Stomach smooth muscle (tissue), 2 donors: ENCODE results near the gene SENP3.
A peak's percentile ranks its signal among the peaks of the same experiment; 100 is the strongest.
"Not testable (repeated sequence)": the region's sequence is repeated elsewhere in the genome, so short reads cannot be mapped to it uniquely, and the experiment has no call there.

Source experiments
- H3K27ac ChIP-seq: one replicate; pipeline ENCODE4 v1.7.0; 2013; ENCODE audit warnings: mild to moderate bottlenecking, low read length, inconsistent platforms
- H3K27me3 ChIP-seq, 2 donors: one replicate each; pipeline ENCODE4 v1.7.0; 2013; ENCODE audit warnings: low read length in 2 of 2; ENCODE audit not compliant: insufficient read depth in 2 of 2, control insufficient read depth in 1 of 2
- H3K36me3 ChIP-seq, 2 donors: one replicate each; pipeline ENCODE4 v1.7.0; 2013; ENCODE audit warnings: low read length in 2 of 2; ENCODE audit not compliant: control insufficient read depth in 2 of 2, insufficient read depth in 2 of 2
- H3K4me1 ChIP-seq: one replicate; pipeline ENCODE4 v1.7.0; 2013; ENCODE audit warnings: low read length; ENCODE audit not compliant: control insufficient read depth, insufficient read depth
- H3K4me3 ChIP-seq, 2 donors: one replicate each; pipeline ENCODE4 v1.7.0; 2013; ENCODE audit warnings: low read length in 2 of 2
- H3K9ac ChIP-seq, 2 donors: one replicate each; pipeline ENCODE4 v1.7.0; 2013; ENCODE audit warnings: low read length in 2 of 2, mild to moderate bottlenecking in 1 of 2
- H3K9me3 ChIP-seq, 2 donors: one replicate each; pipeline ENCODE4 v1.7.0; 2013; ENCODE audit warnings: low read length in 2 of 2; ENCODE audit not compliant: control insufficient read depth in 2 of 2
- donor health status: healthy.
- donor health status: Pancreatic carcinoma.

The SENP3 gene

DNA sequence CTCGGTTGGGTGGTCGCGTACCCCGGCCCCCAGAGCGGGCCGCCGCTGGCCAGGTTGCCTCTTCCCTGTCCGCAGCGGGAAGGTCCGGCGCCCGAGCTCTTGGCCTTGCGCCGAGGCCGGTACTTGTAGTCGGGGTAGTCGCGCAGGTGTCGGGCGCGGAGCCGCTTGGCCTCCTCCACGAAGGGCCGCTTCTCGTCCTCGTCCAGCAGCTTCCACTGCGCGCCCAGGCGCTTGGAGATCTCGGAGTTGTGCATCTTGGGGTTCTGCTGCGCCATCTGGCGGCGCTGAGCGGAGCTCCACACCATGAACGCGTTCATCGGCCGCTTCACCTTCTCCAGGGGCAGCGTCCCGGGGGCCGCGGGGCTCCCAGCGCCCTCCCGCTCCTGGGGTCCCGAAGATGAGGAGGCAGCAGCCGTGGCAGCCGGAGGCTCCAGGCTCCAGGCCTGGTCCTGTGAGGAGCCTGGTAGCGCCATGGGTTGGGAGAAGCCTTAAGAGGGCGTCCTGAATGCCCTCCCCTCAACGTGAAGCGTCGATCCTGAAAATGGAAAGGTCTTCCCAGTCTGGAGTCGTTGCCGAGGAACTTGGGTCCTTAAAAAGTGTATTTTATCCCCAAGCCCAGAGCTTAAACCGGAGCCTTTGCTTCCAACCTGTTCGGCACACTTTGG is 27.6 kb downstream of the SENP3 start:
- Histone ChIP-seq H3K36me3 (peaks cover 33 to 39% of the 10 kb centered on the region in 2 donors), H3K27me3 (no peaks in the 10 kb centered on the region), H3K9ac (peak overlapping the region; percentile 85 to 91), H3K27ac (peak overlapping the region; percentile 71), H3K9me3 (no peaks in the 10 kb centered on the region), H3K4me1 (peaks cover 44% of the 10 kb centered on the region), H3K4me3 (peak overlapping the region; percentile 83 to 87)

DNA sequence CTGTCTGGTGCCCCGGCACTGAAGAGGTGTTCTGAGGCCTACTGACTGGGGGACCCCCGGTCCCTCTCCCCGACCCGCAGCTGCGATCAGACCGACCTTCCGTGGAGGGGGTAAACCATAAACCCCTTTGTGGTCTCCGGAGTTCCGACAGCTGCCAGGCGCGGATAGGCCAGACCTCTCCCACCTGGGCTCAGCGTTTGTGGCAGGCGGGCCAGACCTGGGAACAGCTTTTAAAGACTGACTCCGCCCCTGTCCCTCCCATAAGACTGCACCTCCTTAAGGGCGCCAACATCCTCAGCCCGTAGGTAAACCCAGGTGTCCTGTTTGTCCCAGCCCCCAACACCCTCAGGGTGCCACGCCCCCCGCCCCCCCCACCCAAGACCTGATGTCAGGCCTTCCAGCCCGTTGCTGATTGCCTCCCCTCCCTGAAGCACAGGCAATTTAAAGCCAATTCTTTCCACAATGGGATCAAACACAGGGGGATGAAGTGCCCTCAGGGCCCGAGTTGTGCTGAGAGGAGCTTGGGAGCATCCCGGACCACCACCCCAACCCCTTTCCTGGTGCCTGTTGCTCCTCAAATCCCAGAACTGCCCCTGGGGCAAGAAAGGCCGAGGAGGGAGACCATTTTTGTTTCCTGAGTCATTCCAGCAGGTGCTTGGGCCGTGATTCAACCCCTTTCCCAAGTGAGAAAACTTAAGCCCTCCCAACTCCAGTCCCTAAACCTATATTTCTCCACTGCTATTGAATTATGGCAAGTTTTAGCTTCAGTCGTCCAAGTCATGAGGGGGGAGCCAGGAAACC is 28.4 kb downstream of the SENP3 start, which contains the start of gene SOX15:
SOX15 (minus strand) TSS at position 204 of the 801 bp plus-strand sequence. CDS start 418 bp downstream, outside the sequence.
- Histone ChIP-seq H3K4me1 (peaks cover 38% of the 10 kb centered on the region), H3K4me3 (peak within 1 kb of the TSS; percentile 83 to 87), H3K27me3 (no peaks in the 10 kb centered on the region), H3K9ac (peak within 1 kb of the TSS; percentile 85 to 91), H3K36me3 (peaks cover 37 to 46% of the 10 kb centered on the region in 2 donors), H3K9me3 (no peaks in the 10 kb centered on the region), H3K27ac (peak within 1 kb of the TSS; percentile 71)

DNA sequence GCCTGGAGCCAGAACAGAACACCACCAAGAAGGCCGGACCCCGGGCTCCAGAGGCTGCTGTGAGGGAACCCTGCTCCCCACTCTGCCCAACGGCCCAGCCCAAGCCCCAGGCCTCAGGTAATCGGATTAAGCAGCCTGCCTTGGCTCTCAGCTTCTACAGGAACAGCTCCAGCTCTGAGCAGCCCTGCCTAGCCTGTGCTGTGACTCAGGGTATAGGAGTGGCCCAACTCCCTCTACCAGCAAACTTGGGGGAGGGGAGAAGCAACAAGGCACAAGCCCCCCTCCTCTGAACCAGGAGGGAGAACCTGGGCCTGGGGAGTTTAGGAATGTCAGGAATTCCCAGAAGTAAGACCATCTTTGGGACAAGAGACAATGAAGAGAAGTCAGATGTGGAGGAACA is 29.0 kb downstream of the SENP3 start:
- Histone ChIP-seq H3K27me3 (no peaks in the 10 kb centered on the region), H3K9me3 (no peaks in the 10 kb centered on the region), H3K36me3 (peaks cover 44 to 53% of the 10 kb centered on the region in 2 donors), H3K4me3 (no peak overlapping the region), H3K27ac (no peak overlapping the region), H3K9ac (no peak overlapping the region), H3K4me1 (peaks cover 35% of the 10 kb centered on the region)

DNA sequence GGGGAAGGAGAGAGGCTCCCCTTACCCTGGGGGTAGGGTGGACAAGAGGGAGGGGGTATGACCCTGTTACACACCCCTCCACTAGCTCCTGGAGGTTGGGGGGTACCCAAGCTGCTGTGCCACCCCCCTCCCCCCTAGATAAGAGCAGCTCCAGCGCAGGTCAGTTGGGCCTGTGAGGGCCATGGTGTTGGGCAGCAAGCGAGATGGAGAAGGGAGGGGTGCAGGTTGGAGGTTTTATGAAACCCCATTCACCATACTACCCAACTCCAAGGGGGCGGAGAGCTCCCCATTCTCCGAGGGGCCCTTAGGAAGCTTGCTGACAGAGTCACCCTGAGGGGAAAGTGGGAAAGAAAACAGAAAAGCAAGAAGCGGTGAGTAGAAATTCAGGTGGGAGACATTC is 29.9 kb downstream of the SENP3 start:
- peaks cover 46 to 57% of the 10 kb centered on the region in 2 donors for H3K36me3 ChIP-seq
- no peak overlapping the region for H3K27ac ChIP-seq
- peaks cover 31% of the 10 kb centered on the region for H3K4me1 ChIP-seq
- H3K9me3 ChIP-seq, result no peaks in the 10 kb centered on the region
- no peak overlapping the region for H3K4me3 ChIP-seq
- H3K9ac ChIP-seq, result no peak overlapping the region
- H3K27me3 ChIP-seq, result no peaks in the 10 kb centered on the region

DNA sequence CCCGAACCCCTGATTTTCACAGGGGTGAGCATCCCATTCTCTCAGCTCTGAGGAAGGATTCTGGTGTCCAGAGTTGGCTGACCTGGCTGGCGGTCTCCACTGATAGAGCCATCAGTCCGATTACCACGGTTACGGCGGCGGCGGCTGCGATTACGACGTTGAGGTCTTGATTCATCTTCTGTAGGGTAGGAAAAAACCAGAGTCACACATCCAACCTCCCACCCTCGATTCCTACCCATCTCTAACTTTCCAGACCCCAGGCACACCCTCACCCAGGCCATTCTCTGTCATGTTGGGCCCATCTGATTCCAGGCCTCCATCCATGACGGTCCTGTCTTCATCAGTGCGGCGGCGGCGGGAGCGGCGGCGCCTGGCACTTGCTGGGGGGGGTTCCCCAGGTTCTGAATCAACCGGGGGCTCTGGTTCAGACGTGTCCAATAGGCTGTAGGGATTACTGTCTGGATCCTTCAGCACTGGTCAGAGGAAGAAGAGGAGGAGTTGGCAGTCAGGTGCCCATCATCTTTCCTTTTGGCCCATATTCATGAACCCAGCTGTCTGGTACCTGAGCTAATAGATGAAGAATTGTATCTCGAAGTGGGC is 30.8 kb downstream of the SENP3 start:
- Histone ChIP-seq H3K4me3 (no peak overlapping the region), H3K27ac (no peak overlapping the region), H3K27me3 (no peaks in the 10 kb centered on the region), H3K9ac (no peak overlapping the region), H3K4me1 (peaks cover 24% of the 10 kb centered on the region), H3K36me3 (peaks cover 50 to 55% of the 10 kb centered on the region in 2 donors), H3K9me3 (no peaks in the 10 kb centered on the region)

DNA sequence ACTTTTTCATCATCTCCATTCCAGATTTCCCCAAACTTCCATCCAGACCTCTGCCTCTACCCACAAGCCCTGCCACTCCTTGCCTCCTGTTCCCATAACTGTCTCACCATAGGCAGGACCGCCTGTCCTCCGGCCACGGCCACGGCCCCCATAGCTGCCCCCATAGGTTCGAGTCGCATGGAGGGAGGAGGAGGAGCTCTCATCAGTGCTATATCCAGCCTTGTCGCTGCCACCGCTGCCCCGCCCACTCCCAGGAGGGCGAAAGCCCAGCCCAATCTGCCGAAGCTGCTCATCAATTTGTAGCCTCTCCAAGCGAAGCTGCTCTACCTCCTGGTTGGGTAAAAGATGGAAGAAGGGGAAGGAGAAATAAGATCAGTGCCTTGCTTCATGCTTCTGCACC is 31.6 kb downstream of the SENP3 start:
- no peaks in the 10 kb centered on the region for H3K9me3 ChIP-seq
- no peak overlapping the region for H3K27ac ChIP-seq
- peaks cover 50 to 56% of the 10 kb centered on the region in 2 donors for H3K36me3 ChIP-seq
- H3K27me3 ChIP-seq, result no peaks in the 10 kb centered on the region
- H3K9ac ChIP-seq, result no peak overlapping the region
- H3K4me3 ChIP-seq, result no peak overlapping the region
- H3K4me1 ChIP-seq, result peaks cover 17% of the 10 kb centered on the region

DNA sequence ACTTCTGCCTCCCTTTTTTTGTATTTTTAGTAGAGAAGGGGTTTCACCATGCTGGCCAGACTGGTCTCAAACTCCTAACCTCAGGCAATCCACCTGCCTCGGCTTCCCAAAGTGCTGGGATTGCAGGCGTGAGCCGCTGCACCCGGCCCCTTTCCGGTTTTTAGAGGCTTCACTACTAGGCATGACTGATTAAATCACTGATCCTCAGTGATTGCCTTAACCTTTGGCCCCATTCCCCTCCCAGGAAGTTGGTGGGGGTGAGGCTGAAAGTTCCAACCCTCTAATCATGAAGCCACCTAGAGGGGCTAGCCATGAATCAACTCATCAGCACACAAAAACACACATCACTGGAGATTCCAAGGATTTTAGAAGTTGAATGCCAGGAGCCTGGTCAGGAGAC is 35.8 kb downstream of the SENP3 start:
- H3K27me3 ChIP-seq, H3K9me3 ChIP-seq, H3K4me1 ChIP-seq, H3K27ac ChIP-seq, H3K4me3 ChIP-seq, H3K9ac ChIP-seq: not testable (repeated sequence)
- H3K36me3 ChIP-seq, result peaks cover 57 to 60% of the 10 kb centered on the region in 2 donors

DNA sequence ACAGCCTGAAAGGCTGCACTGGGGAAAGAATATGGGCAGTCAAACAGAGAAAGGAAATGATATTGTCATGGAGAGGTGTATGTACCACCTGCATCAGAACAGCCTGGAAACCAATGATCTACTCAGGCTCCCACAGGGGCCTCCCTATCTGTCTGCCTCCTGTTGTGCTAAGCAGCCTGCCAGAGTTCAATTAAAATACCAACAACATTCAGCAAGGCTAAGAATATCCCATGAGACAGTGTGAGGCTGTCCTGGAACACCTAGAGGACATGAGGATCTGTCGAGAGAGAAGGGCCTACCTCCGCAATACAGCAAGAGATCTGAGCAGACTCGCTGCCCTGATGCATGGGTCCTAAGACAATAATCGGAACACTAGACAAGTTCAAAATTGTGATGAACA is 44.6 kb downstream of the SENP3 start:
- H3K27me3 ChIP-seq, result no peaks in the 10 kb centered on the region
- H3K9me3 ChIP-seq, result no peaks in the 10 kb centered on the region
- no peaks in the 10 kb centered on the region for H3K4me1 ChIP-seq
- no peak overlapping the region for H3K27ac ChIP-seq
- H3K36me3 ChIP-seq, result peaks cover 34% of the 10 kb centered on the region in 2 donors
- peak overlapping the region in 1 of 2 donors; percentile 13 for H3K9ac ChIP-seq
- no peak overlapping the region for H3K4me3 ChIP-seq

DNA sequence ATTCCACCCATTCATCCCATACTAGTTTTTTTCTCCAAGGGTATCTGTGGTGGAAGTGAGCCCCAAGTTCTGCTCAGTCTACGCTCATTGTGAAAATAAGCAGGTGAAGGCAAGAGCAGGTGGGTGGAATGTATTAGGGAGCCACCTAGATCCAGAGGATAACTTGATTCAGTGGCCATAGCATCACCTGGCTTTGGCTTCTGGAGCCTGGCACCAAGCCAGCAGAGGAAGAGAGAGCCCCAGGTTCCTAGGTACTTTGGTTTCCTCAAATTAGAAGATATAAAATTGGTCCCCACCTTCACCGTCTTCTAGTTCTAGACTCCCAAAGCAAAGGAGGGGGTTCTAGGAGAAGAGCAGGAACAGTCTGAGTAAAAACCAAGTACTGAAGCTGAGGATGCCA is 48.9 kb downstream of the SENP3 start:
- H3K27me3 ChIP-seq, result no peaks in the 10 kb centered on the region
- H3K4me3 ChIP-seq, result no peak overlapping the region
- H3K4me1 ChIP-seq, result peaks cover 19% of the 10 kb centered on the region
- H3K9me3 ChIP-seq, result no peaks in the 10 kb centered on the region
- H3K27ac ChIP-seq, result no peak overlapping the region
- no peak overlapping the region for H3K9ac ChIP-seq
- peaks cover 6 to 8% of the 10 kb centered on the region in 2 donors for H3K36me3 ChIP-seq

DNA sequence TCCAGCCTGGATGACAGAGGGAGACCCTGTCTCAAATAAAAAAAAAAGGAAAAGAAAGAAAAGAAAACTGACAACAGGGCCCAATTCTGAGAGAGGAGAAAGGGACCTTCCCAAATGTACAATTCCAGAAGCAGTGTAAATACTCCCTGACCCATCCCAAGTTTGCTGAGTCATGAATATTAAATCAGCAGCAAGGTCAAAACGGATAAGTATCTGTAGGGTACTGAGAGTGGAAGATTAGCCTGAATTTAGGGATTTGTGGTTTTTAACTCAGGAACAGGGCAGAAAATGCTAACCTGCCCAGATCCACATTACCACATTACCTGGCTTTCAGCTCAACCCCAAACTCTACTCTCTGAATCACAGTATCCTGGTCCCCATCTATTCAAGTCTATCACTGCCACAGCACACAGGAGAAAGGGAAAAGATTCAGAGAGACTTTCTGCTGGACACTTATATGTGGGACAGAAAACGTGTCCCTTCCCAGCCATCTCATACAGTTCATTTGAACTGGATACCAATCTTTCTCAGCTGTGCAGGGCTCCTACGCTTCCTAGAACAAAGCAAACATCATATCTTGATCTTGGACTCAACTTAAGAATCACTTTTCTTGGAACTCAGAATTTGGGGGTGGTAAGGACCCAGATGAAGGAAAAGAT is 50.0 kb downstream of the SENP3 start:
- Histone ChIP-seq H3K4me1 (peaks cover 19% of the 10 kb centered on the region), H3K27me3 (no peaks in the 10 kb centered on the region), H3K4me3 (no peak overlapping the region), H3K36me3 (peaks cover 2 to 6% of the 10 kb centered on the region in 2 donors), H3K27ac (no peak overlapping the region), H3K9ac (no peak overlapping the region), H3K9me3 (no peaks in the 10 kb centered on the region)
